ENCODE results near the gene TMEM33.

The TMEM33 gene

DNA sequence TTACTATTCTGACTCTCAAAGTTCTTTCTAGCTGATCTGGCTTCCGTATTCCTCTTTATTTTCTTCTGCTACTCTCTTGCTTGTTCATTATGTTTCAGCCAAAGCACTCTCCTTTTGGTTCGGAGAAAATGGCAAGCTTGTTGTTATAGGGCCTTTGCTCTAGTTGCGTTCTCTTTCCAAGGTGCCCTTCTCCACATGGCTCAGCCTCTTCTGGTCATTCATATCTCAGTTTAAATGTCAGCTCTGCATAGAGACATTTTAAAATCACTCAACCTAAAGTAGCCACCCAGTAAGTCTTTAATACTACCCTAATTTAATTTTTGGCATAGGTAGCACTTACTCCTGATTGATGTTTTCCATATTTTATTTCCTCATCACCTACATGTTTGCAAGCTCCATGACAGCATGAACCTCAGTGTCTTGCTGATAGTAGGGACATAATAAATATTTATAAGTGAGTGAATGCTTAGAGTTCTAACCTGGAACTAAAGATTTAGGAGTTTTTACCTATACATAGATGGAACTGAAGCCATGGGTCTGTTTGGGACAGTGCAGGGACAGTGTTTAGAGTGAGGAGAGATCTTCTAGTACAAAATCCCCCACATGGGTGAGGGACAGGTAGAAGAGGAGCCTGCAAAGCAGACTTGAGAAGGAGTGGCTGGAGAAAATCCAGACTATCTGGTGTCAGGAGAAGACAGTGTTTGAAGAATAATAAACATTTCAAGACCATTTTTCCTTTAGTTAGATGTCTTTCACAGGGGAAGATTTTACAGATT is 73.0 kb downstream of the TMEM33 start:
- no peak for DNase-seq

Measured in NCI-H774 (cell line).